SH-SY5Y (cell line): ENCODE measurements around the gene ALB.

Experiments used
- GATA2 ChIP-seq: IDR thresholded peaks from 2 replicates; pipeline ENCODE4 v1.6.1; 2011; ENCODE audit warnings: mild to moderate bottlenecking, low read depth, low read length
- GATA3 ChIP-seq: IDR thresholded peaks from 2 replicates; pipeline ENCODE4 v1.6.1; 2011; ENCODE audit warnings: low read depth, mild to moderate bottlenecking, low read length, moderate library complexity

DNA sequence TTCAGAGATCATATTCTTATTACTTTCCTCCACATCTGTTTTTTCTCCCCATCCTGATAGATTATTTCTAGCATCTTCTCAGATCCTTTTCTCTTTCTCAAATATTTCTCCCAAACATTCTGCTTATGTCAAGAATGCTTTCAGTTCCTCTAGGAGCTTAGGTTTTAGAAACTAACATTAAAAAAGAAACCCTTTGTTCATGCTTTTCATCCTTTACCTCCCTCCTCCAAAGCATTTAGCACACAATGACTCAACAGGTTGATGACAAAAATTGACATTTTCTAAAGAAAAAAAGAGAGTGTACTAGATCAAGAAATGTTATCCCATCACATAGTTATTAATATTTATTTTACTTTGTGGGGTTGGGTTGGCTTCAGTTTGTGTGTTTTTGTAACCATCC lies 16.5 kb upstream of the ALB start:
- no peak for TF ChIP-seq GATA2
- TF ChIP-seq GATA3, result no peak
